H1 (cell line): Measurements from ENCODE around the gene GRM4. TPM values are rescaled to one million over a fixed set of nuclear protein-coding genes. Genes with fewer than 3 reads are reported as not detected.

ENCODE experiments used
- CTCF ChIA-PET: fragments of 300-600 bp; sonication (Branson Sonifier 250); formaldehyde crosslinking; loops from one replicate; lab custom pipeline; 2021; ENCODE audit not compliant: partially characterized antibody; lab: Charles Lee
- POLR2A ChIA-PET: fragments of 300-600 bp; sonication (Branson Sonifier 250); formaldehyde crosslinking; loops from one replicate; lab custom pipeline; 2021; ENCODE audit warnings: inconsistent platforms; ENCODE audit not compliant: partially characterized antibody; lab: Charles Lee
- DNase-seq, 2 experiments: peaks; one replicate each; pipeline versions ENCODE4 v3.0.0 to v3.0.0-alpha.2; 2010 to 2022; ENCODE audit warnings: low spot score in 2 of 2, low read depth in 1 of 2, mixed read lengths in 1 of 2
- FAIRE-seq: peaks from 2 replicates; lab custom pipeline; 2011; peaks lifted over from hg19 to GRCh38; lab: Jason Lieb, UNC
- H2AFZ ChIP-seq: 2 replicates; pipeline ENCODE4 v1.8.1; 2012; ENCODE audit warnings: low read length, inconsistent platforms
- H2AK5ac ChIP-seq: 2 replicates; pipeline ENCODE4 v1.6.1; 2013; ENCODE audit warnings: low read depth, low read length
- H2BK120ac ChIP-seq: replicated peaks from 2 replicates; pipeline ENCODE3; 2013; ENCODE audit warnings: low read depth, low read length, inconsistent platforms
- H2BK12ac ChIP-seq: 2 replicates; pipeline ENCODE4 v1.6.1; 2013; ENCODE audit warnings: low read depth, low read length
- H2BK15ac ChIP-seq: 2 replicates; pipeline ENCODE4 v1.6.1; 2013; ENCODE audit warnings: low read length
- H2BK20ac ChIP-seq: 2 replicates; pipeline ENCODE4 v1.6.1; 2013; ENCODE audit warnings: low read length
- H2BK5ac ChIP-seq: 2 replicates; pipeline ENCODE4 v1.6.1; 2013; ENCODE audit warnings: low read depth, low read length
- H3K14ac ChIP-seq: 2 replicates; pipeline ENCODE4 v1.6.1; 2013; ENCODE audit warnings: inconsistent platforms; ENCODE audit not compliant: insufficient read length
- H3K18ac ChIP-seq: 2 replicates; pipeline ENCODE4 v1.6.1; 2013; ENCODE audit warnings: low read length; ENCODE audit errors: extremely low read depth
- H3K23ac ChIP-seq: 2 replicates; pipeline ENCODE4 v1.6.1; 2013; ENCODE audit warnings: inconsistent platforms; ENCODE audit not compliant: insufficient read length
- H3K23me2 ChIP-seq: 2 replicates; pipeline ENCODE4 v1.6.1; 2013; ENCODE audit warnings: low read depth, low read length
- H3K27ac ChIP-seq: 2 replicates; pipeline ENCODE4 v1.6.1; 2011; ENCODE audit warnings: low read depth, low read length, inconsistent platforms
- H3K27me3 ChIP-seq, 4 experiments: replicated peaks in 1 of 4; 1 replicate in 1 of 4; 2 replicates in 3 of 4; pipeline versions ENCODE4 v1.6.1 to v1.8.1; 2011 to 2013; ENCODE audit warnings: low read length in 3 of 4, mild to moderate bottlenecking in 3 of 4, inconsistent platforms in 2 of 4, mixed read lengths in 2 of 4, moderate library complexity in 1 of 4; ENCODE audit not compliant: control insufficient read depth in 3 of 4, insufficient read depth in 3 of 4; ENCODE audit errors: extremely low read depth in 1 of 4
- H3K36me3 ChIP-seq, 4 experiments: 2 replicates each; pipeline versions ENCODE4 v1.6.1 to v1.8.1; 2011 to 2013; ENCODE audit warnings: mild to moderate bottlenecking in 4 of 4, low read length in 3 of 4, moderate library complexity in 2 of 4, control low read depth in 1 of 4, inconsistent platforms in 1 of 4; ENCODE audit not compliant: insufficient read depth in 4 of 4, control insufficient read depth in 2 of 4
- H3K4ac ChIP-seq: replicated peaks from 2 replicates; pipeline ENCODE3; 2013; ENCODE audit warnings: low read length, low read depth, mixed read lengths, inconsistent platforms; ENCODE audit not compliant: insufficient read length
- H3K4me1 ChIP-seq, 4 experiments: replicated peaks in 1 of 4; 1 replicate in 1 of 4; 2 replicates in 3 of 4; pipeline versions ENCODE4 v1.6.1 to v1.8.1; 2011 to 2013; ENCODE audit warnings: low read length in 3 of 4, inconsistent platforms in 2 of 4, mixed read lengths in 1 of 4; ENCODE audit not compliant: insufficient read depth in 4 of 4, control insufficient read depth in 3 of 4
- H3K4me2 ChIP-seq, 2 experiments: 2 replicates each; pipeline versions ENCODE4 v1.6.1 to v1.8.1; 2011 to 2013; ENCODE audit warnings: low read depth in 2 of 2, low read length in 2 of 2, control low read depth in 1 of 2, inconsistent platforms in 1 of 2, mild to moderate bottlenecking in 1 of 2; ENCODE audit not compliant: insufficient read depth in 1 of 2
- H3K4me3 ChIP-seq, 4 experiments: fragments of 200-600, 300-600 bp in 1 of 4; sonication (generic), shearing (Covaris generic), sonication (Bioruptor Twin) in 1 of 4; 2 replicates each; pipeline versions ENCODE4 v1.5.1 to v1.8.1; 2011 to 2016; ENCODE audit warnings: low read length in 4 of 4, low read depth in 3 of 4, control low read depth in 2 of 4, inconsistent platforms in 2 of 4, mild to moderate bottlenecking in 2 of 4, mixed read lengths in 1 of 4, moderate library complexity in 1 of 4; ENCODE audit not compliant: insufficient read depth in 2 of 4; ENCODE audit errors: extremely low read depth in 1 of 4
- H3K56ac ChIP-seq: replicated peaks from 2 replicates; pipeline ENCODE3; 2013; ENCODE audit warnings: low read depth, mild to moderate bottlenecking, mixed read lengths, low read length, inconsistent platforms; ENCODE audit not compliant: insufficient read length
- H3K79me1 ChIP-seq: 2 replicates; pipeline ENCODE4 v1.6.1; 2013; ENCODE audit warnings: low read depth, low read length, control low read depth
- H3K79me2 ChIP-seq, 2 experiments: 2 replicates each; pipeline versions ENCODE4 v1.6.1 to v1.8.1; 2012 to 2013; ENCODE audit warnings: low read length in 2 of 2, mild to moderate bottlenecking in 2 of 2, inconsistent platforms in 1 of 2; ENCODE audit not compliant: insufficient read depth in 2 of 2, control insufficient read depth in 1 of 2
- H3K9ac ChIP-seq, 4 experiments: replicated peaks in 1 of 4; 1 replicate in 1 of 4; 2 replicates in 3 of 4; pipeline versions ENCODE4 v1.6.1 to v1.8.1; 2011 to 2013; ENCODE audit warnings: low read depth in 3 of 4, low read length in 3 of 4, control low read depth in 2 of 4, mild to moderate bottlenecking in 2 of 4, moderate library complexity in 2 of 4, inconsistent platforms in 1 of 4; ENCODE audit errors: extremely low read depth in 1 of 4
- H3K9me3 ChIP-seq, 2 experiments: 2 replicates each; pipeline versions ENCODE4 v1.6.1 to v1.8.1; 2012 to 2013; ENCODE audit warnings: mild to moderate bottlenecking in 2 of 2, moderate library complexity in 2 of 2, control low read depth in 1 of 2, inconsistent platforms in 1 of 2, low read depth in 1 of 2, low read length in 1 of 2, mixed read lengths in 1 of 2; ENCODE audit not compliant: insufficient read depth in 2 of 2
- H4K20me1 ChIP-seq, 2 experiments: replicated peaks in 1 of 2; 2 replicates each; pipeline versions ENCODE3 to v1.8.1; 2011 to 2013; ENCODE audit warnings: inconsistent platforms in 2 of 2, low read length in 2 of 2, mild to moderate bottlenecking in 1 of 2; ENCODE audit not compliant: insufficient read depth in 2 of 2, control insufficient read depth in 1 of 2
- H4K5ac ChIP-seq: 2 replicates; pipeline ENCODE4 v1.6.1; 2013; ENCODE audit warnings: low read length, low read depth, mixed read lengths, inconsistent platforms; ENCODE audit not compliant: insufficient read length
- H4K8ac ChIP-seq: 2 replicates; pipeline ENCODE4 v1.8.0; 2013; ENCODE audit warnings: mild to moderate bottlenecking, moderate library complexity, low read length, inconsistent platforms; ENCODE audit not compliant: insufficient read depth; ENCODE audit errors: extremely low read depth
- H4K91ac ChIP-seq: replicated peaks from 2 replicates; pipeline ENCODE3; 2013; ENCODE audit warnings: low read length, mixed read lengths, inconsistent platforms; ENCODE audit not compliant: insufficient read length
- RAD21 ChIP-seq, 2 experiments: IDR thresholded peaks in 1 of 2; conservative IDR thresholded peaks in 1 of 2; 2 replicates each; pipeline ENCODE4 v1.6.1; 2011; ENCODE audit warnings: low read depth in 2 of 2, low read length in 2 of 2, improper control_type of control experiment in 1 of 2, inconsistent platforms in 1 of 2, mild to moderate bottlenecking in 1 of 2, moderate library complexity in 1 of 2
- SP1 ChIP-seq: IDR thresholded peaks from 2 replicates; pipeline ENCODE4 v1.6.1; 2011; ENCODE audit warnings: low read depth, low read length
- WGBS, 2 experiments: shearing (Covaris generic) in 1 of 2; methylation state at CpG; one replicate each; pipeline versions ENCODE4 v1.1.6 to v1.1.7; 2013 to 2015; ENCODE audit warnings: low lambda C conversion rate in 2 of 2, mixed read lengths in 2 of 2, inconsistent platforms in 1 of 2, low coverage in 1 of 2, missing lambda C conversion rate in 1 of 2; ENCODE audit not compliant: insufficient replicate concordance in 2 of 2, insufficient coverage in 1 of 2, insufficient read length in 1 of 2; ENCODE audit errors: extremely low coverage in 1 of 2, missing lambda C conversion rate in 1 of 2; 5-methylcytosine and 5-hydroxymethylcytosine counted together
- polyA plus RNA-seq, 7 experiments: library from polyadenylated mRNA; depleted of rRNA in 3 of 7; stranded (reverse) in 5 of 7; unstranded in 2 of 7; fragments of >200 nt in 5 of 7; fragments of 200-250 nt in 2 of 7; gene quantifications; 1 replicate in 5 of 7; 2 replicates in 1 of 7; 4 replicates in 1 of 7; pipeline versions ENCODE4 v1.2.1 to v1.2.3, GENCODE V29; 2011 to 2013; ENCODE audit warnings: missing spikeins in 2 of 7, mixed read lengths in 2 of 7
- total RNA-seq: library from RNA; stranded (reverse); fragmentation: NEBNext Ultra II Directional; extraction: Animal tissue kit (Norgen Biotek cat#: 25700); gene quantifications from 2 replicates; pipeline ENCODE4 v1.2.1, GENCODE V29; 2021
- TF ChIP-seq, protein P1 (sequence below): IDR thresholded peaks from 2 replicates; pipeline ENCODE4 v1.6.1; 2012; ENCODE audit warnings: low read length, inconsistent platforms

Gene GRM4
- total and polyA plus RNA-seq, 2 of the 8 experiments (the other 6 are each of a cell fraction or from before 2014, with no cell fraction given): 19.6 to 21.5 TPM

DNA sequence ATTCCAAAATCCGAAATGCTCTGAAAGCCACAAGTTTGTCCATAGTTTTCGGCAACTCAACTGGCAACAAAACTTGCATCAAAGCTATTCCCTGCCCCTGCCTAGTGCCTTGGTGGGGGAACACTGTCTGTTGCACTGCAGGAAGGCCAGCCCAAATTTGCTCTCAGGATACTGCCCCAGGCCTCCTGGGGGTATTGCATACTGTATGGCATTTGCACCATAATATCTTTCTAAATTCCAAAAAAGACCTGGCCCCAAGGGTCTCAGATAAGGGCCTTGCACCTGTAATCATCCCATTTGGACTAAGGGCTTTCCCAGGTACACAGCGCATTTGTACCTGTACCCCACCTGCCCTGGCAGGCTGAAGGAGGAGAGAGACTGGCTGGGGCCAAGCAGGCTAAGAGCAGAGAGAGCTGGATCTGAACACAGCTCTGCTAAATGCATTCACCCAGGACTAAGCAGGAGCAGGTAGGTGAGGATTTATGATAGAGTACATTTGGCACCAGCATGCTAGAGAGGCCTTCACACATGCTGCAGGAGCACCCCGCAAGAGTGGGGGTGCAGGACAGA lies 4.0 kb upstream of the GRM4 start:
- Histone ChIP-seq H3K56ac (no peak overlapping the region), H3K9me3 (no peaks in the 10 kb centered on the region), H4K5ac (no peak overlapping the region), H3K9ac (no peak overlapping the region), H3K4ac (no peak overlapping the region), H4K91ac (no peak overlapping the region), H3K23ac (no peak overlapping the region), H3K36me3 (no peaks in the 10 kb centered on the region), H2AFZ (no peak overlapping the region), H3K18ac (no peak overlapping the region), H3K27ac (no peak overlapping the region), H2BK12ac (0 out of 2 replicates have a peak overlapping the region, but pooled peaks have one; percentile 60), H2BK5ac (no peak overlapping the region; the same call in 1 of the 2 replicates), H3K4me3 (no peak overlapping the region), H3K79me2 (no peaks in the 10 kb centered on the region), H3K4me1 (peaks cover 21 to 53% (median 30%) of the 10 kb centered on the region in 4 experiments), H3K79me1 (no peaks in the 10 kb centered on the region), H2AK5ac (no peak overlapping the region), H3K23me2 (peaks cover 10% of the 10 kb centered on the region; the same call in 1 of the 2 replicates), H4K20me1 (no peaks in the 10 kb centered on the region), H2BK15ac (peak overlapping the region; percentile 61; the same call in 1 of the 2 replicates), H3K4me2 (peak overlapping the region; percentile 24 to 36; a peak in 2 of 4 replicates), H2BK20ac (peak overlapping the region; percentile 90), H2BK120ac (no peak overlapping the region), H3K27me3 (peaks cover 6 to 47% (median 43%) of the 10 kb centered on the region in 4 experiments), H4K8ac (no peak overlapping the region), H3K14ac (no peak overlapping the region)
- no peak for FAIRE-seq
- WGBS, 2 experiments: 60% methylated on average over 4 of the region's 4 CpGs; no CpG with 5 or more reads in 1 of the 2 experiments
- CTCF ChIA-PET: interaction anchor here (0.6 to 11.8 kb wide), 9 partner anchors 9 to 120 kb away, joined by 3 to 128 read pairs (median 3); no protein-coding TSS in a partner anchor
- POLR2A ChIA-PET: interaction anchor here (1.1 to 2.2 kb wide), 4 partner anchors 11 to 28 kb away, joined by 3 to 6 read pairs (median 4); no protein-coding TSS in a partner anchor
- peak in 1 of 2 experiments; percentile 55 for DNase-seq
- TF ChIP-seq, protein P1, sequence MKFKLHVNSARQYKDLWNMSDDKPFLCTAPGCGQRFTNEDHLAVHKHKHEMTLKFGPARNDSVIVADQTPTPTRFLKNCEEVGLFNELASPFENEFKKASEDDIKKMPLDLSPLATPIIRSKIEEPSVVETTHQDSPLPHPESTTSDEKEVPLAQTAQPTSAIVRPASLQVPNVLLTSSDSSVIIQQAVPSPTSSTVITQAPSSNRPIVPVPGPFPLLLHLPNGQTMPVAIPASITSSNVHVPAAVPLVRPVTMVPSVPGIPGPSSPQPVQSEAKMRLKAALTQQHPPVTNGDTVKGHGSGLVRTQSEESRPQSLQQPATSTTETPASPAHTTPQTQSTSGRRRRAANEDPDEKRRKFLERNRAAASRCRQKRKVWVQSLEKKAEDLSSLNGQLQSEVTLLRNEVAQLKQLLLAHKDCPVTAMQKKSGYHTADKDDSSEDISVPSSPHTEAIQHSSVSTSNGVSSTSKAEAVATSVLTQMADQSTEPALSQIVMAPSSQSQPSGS: no peak
- TF ChIP-seq RAD21 (IDR thresholded peaks at IDR 0.05 in 1 of 2, conservative IDR thresholded peaks at IDR 0.05 in 1 of 2; ENCODE audit: low read depth in 2 of 2, low read length in 2 of 2) (no peak), SP1 (no peak)
